NK-92 (cell line): ENCODE measurements around the gene DUSP6.

Experiments
- DNase-seq: peaks from one replicate; lab custom pipeline; 2025; ENCODE audit not compliant: unreplicated experiment; lab: John Stamatoyannopoulos, UW

Gene DUSP6

DNA sequence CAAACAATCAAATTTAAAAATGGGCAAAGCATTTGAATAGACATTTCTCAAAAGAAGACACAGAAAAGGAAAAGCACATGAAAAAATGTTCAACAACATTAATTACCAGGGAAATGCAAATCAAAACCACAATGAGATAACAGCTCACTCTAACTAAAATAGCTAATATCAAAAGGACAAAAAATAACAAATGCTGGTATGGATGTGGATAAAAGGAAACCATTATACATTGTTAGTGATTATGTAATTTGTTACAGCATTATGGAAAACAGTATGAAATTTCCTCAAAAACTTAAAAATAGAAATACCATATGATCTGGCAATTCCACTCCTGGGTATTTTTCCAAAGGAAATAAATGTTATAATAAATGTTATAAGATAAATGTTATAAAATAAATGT lies 52.9 kb downstream of the DUSP6 start:
- no peak for DNase-seq
